H9 (cell line): ENCODE results near the gene MUS81. TPM values are rescaled to one million over a fixed set of nuclear protein-coding genes. Genes with fewer than 3 reads are reported as not detected.

Experiments
- DNase-seq: peaks from one replicate; pipeline ENCODE4 v3.0.0-alpha.2; 2017
- H2AFZ ChIP-seq: one replicate; pipeline ENCODE4 v1.6.1; 2013; ENCODE audit warnings: mild to moderate bottlenecking, low read length, control low read depth, moderate library complexity
- H2AK5ac ChIP-seq: 2 replicates; pipeline ENCODE4 v1.6.1; 2013; ENCODE audit warnings: low read length, control low read depth, mixed read lengths; ENCODE audit not compliant: insufficient read length
- H2BK120ac ChIP-seq: one replicate; pipeline ENCODE4 v1.6.1; 2013; ENCODE audit warnings: low read depth, mild to moderate bottlenecking, low read length, control low read depth, inconsistent platforms; ENCODE audit not compliant: poor library complexity, severe bottlenecking
- H2BK12ac ChIP-seq: 2 replicates; pipeline ENCODE4 v1.6.1; 2013; ENCODE audit warnings: low read length, control low read depth, mixed read lengths, low read depth; ENCODE audit not compliant: insufficient read length
- H2BK15ac ChIP-seq: 2 replicates; pipeline ENCODE4 v1.6.1; 2013; ENCODE audit warnings: low read depth, low read length, control low read depth
- H2BK20ac ChIP-seq: one replicate; pipeline ENCODE4 v1.6.1; 2013; ENCODE audit warnings: low read depth, mild to moderate bottlenecking, low read length, control low read depth, inconsistent platforms; ENCODE audit not compliant: poor library complexity, severe bottlenecking
- H2BK5ac ChIP-seq: 2 replicates; pipeline ENCODE4 v1.6.1; 2013; ENCODE audit warnings: low read length, control low read depth, mixed read lengths; ENCODE audit not compliant: insufficient read length
- H3K14ac ChIP-seq: 2 replicates; pipeline ENCODE4 v1.6.1; 2013; ENCODE audit warnings: low read length, control low read depth; ENCODE audit not compliant: insufficient read depth
- H3K18ac ChIP-seq: 2 replicates; pipeline ENCODE4 v1.6.1; 2013; ENCODE audit warnings: low read depth, mild to moderate bottlenecking, mixed read lengths, low read length, control low read depth; ENCODE audit not compliant: insufficient read length
- H3K23ac ChIP-seq: 2 replicates; pipeline ENCODE4 v1.6.1; 2013; ENCODE audit warnings: low read length, control low read depth, mixed read lengths, low read depth; ENCODE audit not compliant: insufficient read length
- H3K23me2 ChIP-seq: 2 replicates; pipeline ENCODE4 v1.6.1; 2013; ENCODE audit warnings: low read depth, mild to moderate bottlenecking, mixed read lengths, low read length, control low read depth; ENCODE audit not compliant: insufficient read length, poor library complexity, severe bottlenecking
- H3K27ac ChIP-seq: 2 replicates; pipeline ENCODE4 v1.5.1; 2013; ENCODE audit warnings: low read length, control low read depth, mixed read lengths, low read depth; ENCODE audit not compliant: insufficient read length
- H3K27me3 ChIP-seq: 2 replicates; pipeline ENCODE4 v1.6.1; 2013; ENCODE audit warnings: low read length, control low read depth, inconsistent platforms; ENCODE audit not compliant: insufficient read depth
- H3K4ac ChIP-seq: 2 replicates; pipeline ENCODE4 v1.6.1; 2013; ENCODE audit warnings: low read depth, mild to moderate bottlenecking, control low read depth, inconsistent platforms, low read length, moderate library complexity
- H3K4me1 ChIP-seq: 2 replicates; pipeline ENCODE4 v1.6.1; 2013; ENCODE audit warnings: low read length, control low read depth, inconsistent platforms; ENCODE audit not compliant: insufficient read depth
- H3K4me2 ChIP-seq: 2 replicates; pipeline ENCODE4 v1.6.1; 2013; ENCODE audit warnings: low read length, control low read depth, mixed read lengths; ENCODE audit not compliant: insufficient read length, insufficient read depth
- H3K56ac ChIP-seq: 2 replicates; pipeline ENCODE4 v1.6.1; 2013; ENCODE audit warnings: low read depth, mild to moderate bottlenecking, mixed read lengths, low read length, control low read depth; ENCODE audit not compliant: insufficient read length
- H3K79me1 ChIP-seq: 2 replicates; pipeline ENCODE4 v1.6.1; 2013; ENCODE audit warnings: low read depth, mild to moderate bottlenecking, moderate library complexity, low read length, control low read depth, inconsistent platforms; ENCODE audit not compliant: insufficient read depth, poor library complexity, severe bottlenecking
- H3K79me2 ChIP-seq: 2 replicates; pipeline ENCODE4 v1.6.1; 2013; ENCODE audit warnings: low read length, control low read depth, inconsistent platforms; ENCODE audit not compliant: insufficient read depth
- H3K9ac ChIP-seq: 2 replicates; pipeline ENCODE4 v1.6.1; 2013; ENCODE audit warnings: low read length, control low read depth, mixed read lengths; ENCODE audit not compliant: insufficient read length; ENCODE audit errors: extremely low read depth
- H3K9me3 ChIP-seq: one replicate; pipeline ENCODE4 v1.6.1; 2013; ENCODE audit warnings: low read depth, low read length, inconsistent platforms; ENCODE audit not compliant: control insufficient read depth
- H3T11ph ChIP-seq: one replicate; pipeline ENCODE4 v1.6.1; 2013; ENCODE audit warnings: mild to moderate bottlenecking, low read length, control low read depth, inconsistent platforms
- H4K20me1 ChIP-seq: one replicate; pipeline ENCODE4 v1.6.1; 2013; ENCODE audit not compliant: control insufficient read depth, insufficient read length, insufficient read depth
- H4K5ac ChIP-seq: 2 replicates; pipeline ENCODE4 v1.6.1; 2013; ENCODE audit warnings: low read depth, mild to moderate bottlenecking, mixed read lengths, low read length, control low read depth; ENCODE audit not compliant: insufficient read length
- H4K8ac ChIP-seq: replicated peaks from 2 replicates; pipeline ENCODE4 v1.6.1; 2013; ENCODE audit warnings: low read length, control low read depth, mixed read lengths, low read depth; ENCODE audit not compliant: insufficient read length
- H4K91ac ChIP-seq: 2 replicates; pipeline ENCODE4 v1.6.1; 2013; ENCODE audit warnings: low read depth, mild to moderate bottlenecking, moderate library complexity, mixed read lengths, low read length, control low read depth; ENCODE audit not compliant: insufficient read length
- H3K27ac Mint-ChIP-seq, 3 experiments: 2 replicates in 2 of 3; 3 replicates in 1 of 3; pipeline ENCODE4 v1.8.0; 2020 to 2021; ENCODE audit warnings: mixed read lengths in 3 of 3, mild to moderate bottlenecking in 1 of 3, moderate library complexity in 1 of 3
- H3K27me3 Mint-ChIP-seq: 2 replicates; pipeline ENCODE4 v1.8.0; 2021; ENCODE audit warnings: low read depth, mild to moderate bottlenecking, moderate library complexity, mixed read lengths
- H3K36me3 Mint-ChIP-seq, 3 experiments: 2 replicates in 2 of 3; 3 replicates in 1 of 3; pipeline ENCODE4 v1.8.0; 2020 to 2021; ENCODE audit warnings: low read depth in 3 of 3, mixed read lengths in 3 of 3; ENCODE audit not compliant: insufficient read depth in 1 of 3
- H3K4me1 Mint-ChIP-seq, 2 experiments: 2 replicates each; pipeline ENCODE4 v1.8.0; 2020; ENCODE audit warnings: mixed read lengths in 2 of 2
- H3K4me3 Mint-ChIP-seq, 2 experiments: 2 replicates in 1 of 2; 3 replicates in 1 of 2; pipeline ENCODE4 v1.8.0; 2020 to 2021; ENCODE audit warnings: mild to moderate bottlenecking in 2 of 2, mixed read lengths in 2 of 2, moderate library complexity in 1 of 2
- H3K9me3 Mint-ChIP-seq, 2 experiments: 2 replicates in 1 of 2; 3 replicates in 1 of 2; pipeline ENCODE4 v1.8.0; 2020; ENCODE audit warnings: mild to moderate bottlenecking in 2 of 2, mixed read lengths in 2 of 2, moderate library complexity in 1 of 2
- CTCF ChIP-seq: fragments of 200-600 bp; sonication (generic); conservative IDR thresholded peaks from 3 replicates; pipeline ENCODE4 v1.8.0; 2021; ENCODE audit warnings: antibody characterized with exemption, mild to moderate bottlenecking
- WGBS: extraction: QIAGEN DNeasy Blood & Tissue Kit; methylation state at CpG from one replicate; pipeline ENCODE4 v1.1.7; 2013; ENCODE audit warnings: missing lambda C conversion rate, low lambda C conversion rate, mixed read lengths; ENCODE audit not compliant: insufficient read length; ENCODE audit errors: extremely low coverage; 5-methylcytosine and 5-hydroxymethylcytosine counted together
- total RNA-seq: library from RNA; stranded (reverse); gene quantifications from 2 replicates; pipeline ENCODE4 v1.2.1, GENCODE V29; 2021

MUS81 gene
- total RNA-seq, 1 experiment from 2014 or later, result 49.2 TPM

DNA sequence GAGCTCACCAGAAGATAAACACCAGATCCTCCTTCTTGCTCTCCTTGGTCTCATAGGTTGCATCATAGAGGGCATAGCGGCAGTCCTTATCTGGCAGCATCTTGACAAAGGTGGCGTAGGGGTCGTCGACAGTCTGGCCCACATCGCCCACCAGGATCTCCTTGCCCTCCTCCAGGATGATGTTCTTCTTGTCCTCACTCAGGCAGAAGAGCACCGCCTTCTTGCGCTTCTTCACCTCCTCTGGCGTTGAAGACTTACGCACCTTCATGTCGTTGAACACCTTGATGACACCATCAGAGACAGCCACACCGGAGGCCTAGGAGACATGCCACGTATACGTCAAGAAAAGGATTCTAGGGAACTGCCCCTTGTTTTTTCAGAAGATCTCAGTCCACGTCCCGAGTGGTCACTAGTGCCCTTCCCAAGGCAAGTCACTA, 4.3 kb upstream of the MUS81 start:
- no peak overlapping the region for H3K14ac ChIP-seq
- H3K27me3 Mint-ChIP-seq, result peaks cover 3% of the 10 kb centered on the region; the same call in 1 of the 2 replicates
- H3K27me3 ChIP-seq, result no peaks in the 10 kb centered on the region
- H3K4me2 ChIP-seq, result peak overlapping the region; percentile 77
- H3K23ac ChIP-seq, result no peak overlapping the region
- no peak overlapping the region for H4K91ac ChIP-seq
- no peak overlapping the region for H3K56ac ChIP-seq
- H2AK5ac ChIP-seq, result no peak overlapping the region
- H3K23me2 ChIP-seq, result peaks cover 21% of the 10 kb centered on the region
- H3K9me3 ChIP-seq, result no peaks in the 10 kb centered on the region
- peak overlapping the region; percentile 86 to 89 for H3K4me3 Mint-ChIP-seq
- no peak overlapping the region for H2BK15ac ChIP-seq
- DNase-seq, result peak; percentile 20
- H3K4ac ChIP-seq, result no peak overlapping the region
- no CpG with 5 or more reads among the region's 15 CpGs for WGBS
- H3K9me3 Mint-ChIP-seq, result peaks cover 3 to 11% of the 10 kb centered on the region in 2 experiments; a peak in 2 of 5 replicates
- peaks cover 14% of the 10 kb centered on the region; the same call in 1 of the 2 replicates for H3K79me2 ChIP-seq
- peaks cover 2% of the 10 kb centered on the region for H4K20me1 ChIP-seq
- no peak overlapping the region for H4K8ac ChIP-seq
- H2AFZ ChIP-seq, result no peak overlapping the region
- H3K27ac Mint-ChIP-seq, result peak overlapping the region in 2 of 3 experiments; percentile 58 to 72; a peak in 2 of 7 replicates
- no peak overlapping the region for H2BK12ac ChIP-seq
- no peak for TF ChIP-seq CTCF
- H3K36me3 Mint-ChIP-seq, result peaks cover 47 to 55% (median 50%) of the 10 kb centered on the region in 3 experiments
- no peaks in the 10 kb centered on the region for H3K4me1 ChIP-seq
- H4K5ac ChIP-seq, result no peak overlapping the region
- H3K4me1 Mint-ChIP-seq, result peaks cover 25 to 26% of the 10 kb centered on the region in 2 experiments
- H3T11ph ChIP-seq, result no peak overlapping the region
- no peak overlapping the region for H2BK20ac ChIP-seq
- H2BK5ac ChIP-seq, result no peak overlapping the region
- H3K79me1 ChIP-seq, result peaks cover 3% of the 10 kb centered on the region
- no peak overlapping the region for H3K27ac ChIP-seq
- H2BK120ac ChIP-seq, result no peak overlapping the region
- H3K18ac ChIP-seq, result no peak overlapping the region
- no peak overlapping the region for H3K9ac ChIP-seq
